ENCODE data around the gene TTC6. TPM values are rescaled to one million over a fixed set of nuclear protein-coding genes. Genes with fewer than 3 reads are reported as not detected.

The TTC6 gene
- total and polyA plus RNA-seq, 10 of the 15 experiments (the other 5 are each of a cell fraction or from before 2014, with no cell fraction given), result not detected

- ChIA-PET POLR2A (no interaction called here), CTCF (no interaction called here), SMC1A (ENCODE audit: uncharacterized antibody, unreplicated experiment) (no interaction called here), RAD21 (ENCODE audit: unreplicated experiment) (no interaction called here)
- intact Hi-C loops (cut with micrococcal nuclease; ENCODE audit: unreplicated experiment), result no loop called here
- H3K4me3 ChIP-seq, result no peak overlapping the region
- no peak overlapping the region for H2AFZ ChIP-seq (ENCODE audit: control insufficient read depth, low read depth, low read length)
- H3K27me3 ChIP-seq (replicated peaks in 1 of 2; ENCODE audit: control insufficient read depth in 2 of 2, insufficient read depth in 2 of 2, low read length in 1 of 2), result no peaks in the 10 kb centered on the region
- H3K79me2 ChIP-seq (ENCODE audit: control insufficient read depth, insufficient read depth, low read length), result no peaks in the 10 kb centered on the region
- H3K4me1 ChIP-seq (ENCODE audit: control insufficient read depth, insufficient read depth, low read length), result no peaks in the 10 kb centered on the region
- H3K9me3 ChIP-seq (replicated peaks; ENCODE audit: control insufficient read depth, insufficient read depth, low read length), result no peaks in the 10 kb centered on the region; the same call in 2 of the 3 replicates
- WGBS (ENCODE audit: insufficient coverage, insufficient replicate concordance, low lambda C conversion rate, missing lambda C conversion rate), result 49% methylated on average over 22 of the region's 23 CpGs
- BruUV-seq (replicated peaks), result no TSS peak
- DNase-seq (ENCODE audit: low read depth, low spot score) (no peak), ATAC-seq (no peak), FAIRE-seq (no peak)
- H3K4me2 ChIP-seq (ENCODE audit: control insufficient read depth, insufficient read depth), result no peak overlapping the region
- no peaks in the 10 kb centered on the region for H4K20me1 ChIP-seq (ENCODE audit: control insufficient read depth, insufficient read depth)
- TF ChIP-seq ESRRA (IDR thresholded peaks at IDR 0.05; ENCODE audit: low read length), result no peak
- TF ChIP-seq SRF (IDR thresholded peaks at IDR 0.05; ENCODE audit: low read depth in 2 of 2, low read length in 2 of 2), result no peak
- no peak for TF ChIP-seq NBN (IDR thresholded peaks at IDR 0.05)
- no peak for TF ChIP-seq RFX5 (IDR thresholded peaks at IDR 0.05; ENCODE audit: low read depth, low read length)
- TF ChIP-seq CREB1 (IDR thresholded peaks at IDR 0.05; ENCODE audit: low read depth), result no peak
- no peak for TF ChIP-seq CHD4 (IDR thresholded peaks at IDR 0.05)
- TF ChIP-seq ZSCAN29 (IDR thresholded peaks at IDR 0.05), result no peak
- no peak for TF ChIP-seq RBBP5 (conservative IDR thresholded peaks at IDR 0.05)
- no peak for TF ChIP-seq REST (IDR thresholded peaks at IDR 0.05; ENCODE audit: low read depth, low read length)
- TF ChIP-seq ZBTB11 (CRISPR knock-in tag; IDR thresholded peaks at IDR 0.05), result no peak
- no peak for TF ChIP-seq SREBF1 (IDR thresholded peaks at IDR 0.05; ENCODE audit: low read length)
- TF ChIP-seq MTA3 (IDR thresholded peaks at IDR 0.05; ENCODE audit: borderline replicate concordance, low read length), result no peak
- no peak for TF ChIP-seq SMAD1 (IDR thresholded peaks at IDR 0.05; ENCODE audit: low read depth, partially characterized antibody)
- no peak for TF ChIP-seq WRNIP1 (IDR thresholded peaks at IDR 0.05; ENCODE audit: borderline replicate concordance, low read depth, low read length)
- no peak for TF ChIP-seq SMARCA5 (IDR thresholded peaks at IDR 0.05)
- no peak for TF ChIP-seq TAF1 (IDR thresholded peaks at IDR 0.05; ENCODE audit: borderline replicate concordance, low read depth, low read length)
- no peak for TF ChIP-seq RELB (IDR thresholded peaks at IDR 0.05; ENCODE audit: low read depth)
- no peak for TF ChIP-seq IKZF2 (IDR thresholded peaks at IDR 0.05)
- no peak for TF ChIP-seq PAX5 (IDR thresholded peaks at IDR 0.05; ENCODE audit: borderline replicate concordance, low read depth, low read length)
- no peak for TF ChIP-seq NR2F1 (conservative IDR thresholded peaks at IDR 0.05)
- no peak overlapping the region for H3K9ac ChIP-seq (ENCODE audit: control insufficient read depth, insufficient read depth, low read length)
- H3K27ac ChIP-seq (ENCODE audit: control insufficient read depth, insufficient read depth), result no peak overlapping the region
- H3K36me3 ChIP-seq (ENCODE audit: control insufficient read depth in 2 of 2, insufficient read depth in 2 of 2, low read length in 1 of 2), result no peaks in the 10 kb centered on the region
- in situ Hi-C loops (cut with MboI), result no loop called here
Observed at GRCh38 chr14:37585101-37585511, 10.3 kb upstream of the TTC6 start.

Data from GM12878 (cell line).